ENCODE results near the gene SORCS3. TPM values are rescaled to one million over a fixed set of nuclear protein-coding genes. Genes with fewer than 3 reads are reported as not detected.

Gene SORCS3
- total RNA-seq, 2 experiments from 2014 or later: 1.7 to 2.1 TPM

DNA sequence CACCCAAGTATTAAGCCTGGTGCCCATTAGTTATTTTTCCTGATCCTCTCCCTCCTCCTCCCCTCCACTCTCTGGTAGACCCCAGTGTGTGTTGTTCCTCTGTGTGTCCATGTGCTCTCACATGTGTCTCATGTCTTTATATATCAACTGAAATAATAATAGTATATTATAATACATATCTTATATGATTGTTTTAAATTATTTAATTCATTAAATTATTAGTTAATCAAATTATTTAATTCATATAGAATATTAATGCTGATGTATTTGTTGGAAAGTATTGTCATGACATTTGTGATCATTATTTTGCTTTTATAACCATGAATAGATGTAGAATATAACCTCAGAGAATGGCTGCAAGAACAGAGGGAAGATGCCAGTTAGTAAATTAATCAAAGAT lies 647.5 kb downstream of the SORCS3 start:
- ChIA-PET POLR2A (no interaction called here), CTCF (no interaction called here)
- Histone ChIP-seq H3K9me3 (ENCODE audit: control insufficient read depth in 1 of 2, insufficient read depth in 1 of 2, low read length in 2 of 2) (peaks cover 0 to 4% of the 10 kb centered on the region in 2 experiments), H3K36me3 (ENCODE audit: insufficient read depth, low read length) (no peaks in the 10 kb centered on the region), H3K27me3 (ENCODE audit: control insufficient read depth in 1 of 2, insufficient read depth in 2 of 2, low read length in 2 of 2) (no peaks in the 10 kb centered on the region), H3K4me1 (ENCODE audit: insufficient read depth, low read length) (no peaks in the 10 kb centered on the region), H3K27ac (ENCODE audit: low read depth in 1 of 2, low read length in 2 of 2) (no peak overlapping the region), H3K4me3 (ENCODE audit: low read length) (no peak overlapping the region)
- no peak overlapping the region for H3K4me3 Mint-ChIP-seq
- intact Hi-C loops (cut with DNase I, micrococcal nuclease): no loop called here
- DNase-seq (no peak), ATAC-seq (ENCODE audit: poor library complexity) (no peak)
- no peaks in the 10 kb centered on the region for H3K9me3 Mint-ChIP-seq
- H3K27ac Mint-ChIP-seq: no peak overlapping the region
- no peaks in the 10 kb centered on the region for H3K4me1 Mint-ChIP-seq (ENCODE audit: low read depth)
- no peaks in the 10 kb centered on the region for H3K36me3 Mint-ChIP-seq (ENCODE audit: low read depth)
- H3K27me3 Mint-ChIP-seq: peaks cover 4% of the 10 kb centered on the region
- TF ChIP-seq, protein P1, sequence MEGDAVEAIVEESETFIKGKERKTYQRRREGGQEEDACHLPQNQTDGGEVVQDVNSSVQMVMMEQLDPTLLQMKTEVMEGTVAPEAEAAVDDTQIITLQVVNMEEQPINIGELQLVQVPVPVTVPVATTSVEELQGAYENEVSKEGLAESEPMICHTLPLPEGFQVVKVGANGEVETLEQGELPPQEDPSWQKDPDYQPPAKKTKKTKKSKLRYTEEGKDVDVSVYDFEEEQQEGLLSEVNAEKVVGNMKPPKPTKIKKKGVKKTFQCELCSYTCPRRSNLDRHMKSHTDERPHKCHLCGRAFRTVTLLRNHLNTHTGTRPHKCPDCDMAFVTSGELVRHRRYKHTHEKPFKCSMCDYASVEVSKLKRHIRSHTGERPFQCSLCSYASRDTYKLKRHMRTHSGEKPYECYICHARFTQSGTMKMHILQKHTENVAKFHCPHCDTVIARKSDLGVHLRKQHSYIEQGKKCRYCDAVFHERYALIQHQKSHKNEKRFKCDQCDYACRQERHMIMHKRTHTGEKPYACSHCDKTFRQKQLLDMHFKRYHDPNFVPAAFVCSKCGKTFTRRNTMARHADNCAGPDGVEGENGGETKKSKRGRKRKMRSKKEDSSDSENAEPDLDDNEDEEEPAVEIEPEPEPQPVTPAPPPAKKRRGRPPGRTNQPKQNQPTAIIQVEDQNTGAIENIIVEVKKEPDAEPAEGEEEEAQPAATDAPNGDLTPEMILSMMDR (IDR thresholded peaks at IDR 0.05): no peak

DNA sequence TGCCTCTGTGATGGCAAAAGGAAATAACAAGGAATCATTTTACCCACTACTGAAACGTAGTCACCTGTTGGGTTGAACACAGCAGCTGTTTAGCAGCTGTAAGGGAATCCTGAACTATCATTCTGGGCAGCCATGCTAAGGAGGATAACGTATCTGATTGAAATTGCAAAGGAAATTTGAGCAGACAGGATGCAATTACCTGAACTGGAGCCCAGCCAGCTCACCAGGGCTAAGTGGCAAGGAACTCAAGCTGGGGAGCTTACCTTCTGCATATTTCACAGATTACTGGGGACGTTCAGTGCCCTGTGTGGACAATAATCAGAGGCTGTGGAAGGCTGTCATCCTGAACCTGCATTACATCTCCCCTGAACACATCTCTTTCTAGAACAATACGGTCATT lies 650.5 kb downstream of the SORCS3 start:
- TF ChIP-seq, protein P1 (IDR thresholded peaks at IDR 0.05): no peak
- no peak overlapping the region for H3K4me3 ChIP-seq (ENCODE audit: low read length)
- intact Hi-C loops (cut with DNase I, micrococcal nuclease): no loop called here
- no peaks in the 10 kb centered on the region for H3K27me3 ChIP-seq (ENCODE audit: control insufficient read depth in 1 of 2, insufficient read depth in 2 of 2, low read length in 2 of 2)
- H3K9me3 Mint-ChIP-seq: peaks cover 6% of the 10 kb centered on the region
- no peak overlapping the region for H3K4me3 Mint-ChIP-seq
- H3K36me3 Mint-ChIP-seq (ENCODE audit: low read depth): no peaks in the 10 kb centered on the region
- DNase-seq (no peak), ATAC-seq (ENCODE audit: poor library complexity) (no peak)
- H3K4me1 Mint-ChIP-seq (ENCODE audit: low read depth): no peaks in the 10 kb centered on the region
- H3K27me3 Mint-ChIP-seq: peaks cover 4% of the 10 kb centered on the region
- POLR2A ChIA-PET: no interaction called here
- H3K36me3 ChIP-seq (ENCODE audit: insufficient read depth, low read length): no peaks in the 10 kb centered on the region
- CTCF ChIA-PET: no interaction called here
- H3K27ac ChIP-seq (ENCODE audit: low read depth in 1 of 2, low read length in 2 of 2): no peak overlapping the region
- peaks cover 0 to 12% of the 10 kb centered on the region in 2 experiments for H3K9me3 ChIP-seq (ENCODE audit: control insufficient read depth in 1 of 2, insufficient read depth in 1 of 2, low read length in 2 of 2)
- no peak overlapping the region for H3K27ac Mint-ChIP-seq
- no peaks in the 10 kb centered on the region for H3K4me1 ChIP-seq (ENCODE audit: insufficient read depth, low read length)

DNA sequence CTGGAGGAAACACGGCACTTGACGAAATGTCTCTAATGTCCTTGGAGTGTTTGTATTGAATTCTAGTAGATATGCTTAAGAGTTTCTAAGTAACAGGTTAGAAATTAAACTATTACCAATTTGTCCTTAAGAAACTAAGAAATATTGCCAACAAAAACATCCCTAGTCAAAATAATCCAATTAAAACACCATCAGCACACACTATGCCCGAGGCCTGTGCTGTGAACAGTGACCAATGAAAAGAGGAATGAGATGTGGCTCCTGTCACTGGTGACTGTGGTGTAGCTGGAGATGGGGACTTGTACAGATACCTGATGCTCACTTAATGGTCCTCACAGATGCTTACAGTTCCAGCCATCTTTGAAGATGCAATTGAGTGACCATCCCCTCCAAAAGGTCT lies 651.1 kb downstream of the SORCS3 start:
- no peaks in the 10 kb centered on the region for H3K27me3 ChIP-seq (ENCODE audit: control insufficient read depth in 1 of 2, insufficient read depth in 2 of 2, low read length in 2 of 2)
- no peak for DNase-seq
- no peaks in the 10 kb centered on the region for H3K4me1 Mint-ChIP-seq (ENCODE audit: low read depth)
- H3K27me3 Mint-ChIP-seq: peaks cover 4% of the 10 kb centered on the region
- ATAC-seq (ENCODE audit: poor library complexity): no peak
- no peak overlapping the region for H3K4me3 Mint-ChIP-seq
- H3K9me3 Mint-ChIP-seq: peaks cover 6% of the 10 kb centered on the region
- intact Hi-C loops (cut with DNase I, micrococcal nuclease): no loop called here
- no peaks in the 10 kb centered on the region for H3K36me3 Mint-ChIP-seq (ENCODE audit: low read depth)
- POLR2A ChIA-PET: no interaction called here
- no peak overlapping the region for H3K27ac Mint-ChIP-seq
- H3K9me3 ChIP-seq (ENCODE audit: control insufficient read depth in 1 of 2, insufficient read depth in 1 of 2, low read length in 2 of 2): peaks cover 0 to 12% of the 10 kb centered on the region in 2 experiments
- CTCF ChIA-PET: no interaction called here
- no peak overlapping the region for H3K4me3 ChIP-seq (ENCODE audit: low read length)
- TF ChIP-seq, protein P1 (IDR thresholded peaks at IDR 0.05): no peak
- no peak overlapping the region for H3K27ac ChIP-seq (ENCODE audit: low read depth in 1 of 2, low read length in 2 of 2)
- no peaks in the 10 kb centered on the region for H3K4me1 ChIP-seq (ENCODE audit: insufficient read depth, low read length)
- H3K36me3 ChIP-seq (ENCODE audit: insufficient read depth, low read length): no peaks in the 10 kb centered on the region
